ENCODE data around the gene SNHG17. TPM values are rescaled to one million over a fixed set of nuclear protein-coding genes. Genes with fewer than 3 reads are reported as not detected.

The SNHG17 gene
- total and polyA plus RNA-seq, 2 donors (not counting 1 experiment from before 2014, with no cell fraction given) = 49.6 to 78.0 TPM

DNA sequence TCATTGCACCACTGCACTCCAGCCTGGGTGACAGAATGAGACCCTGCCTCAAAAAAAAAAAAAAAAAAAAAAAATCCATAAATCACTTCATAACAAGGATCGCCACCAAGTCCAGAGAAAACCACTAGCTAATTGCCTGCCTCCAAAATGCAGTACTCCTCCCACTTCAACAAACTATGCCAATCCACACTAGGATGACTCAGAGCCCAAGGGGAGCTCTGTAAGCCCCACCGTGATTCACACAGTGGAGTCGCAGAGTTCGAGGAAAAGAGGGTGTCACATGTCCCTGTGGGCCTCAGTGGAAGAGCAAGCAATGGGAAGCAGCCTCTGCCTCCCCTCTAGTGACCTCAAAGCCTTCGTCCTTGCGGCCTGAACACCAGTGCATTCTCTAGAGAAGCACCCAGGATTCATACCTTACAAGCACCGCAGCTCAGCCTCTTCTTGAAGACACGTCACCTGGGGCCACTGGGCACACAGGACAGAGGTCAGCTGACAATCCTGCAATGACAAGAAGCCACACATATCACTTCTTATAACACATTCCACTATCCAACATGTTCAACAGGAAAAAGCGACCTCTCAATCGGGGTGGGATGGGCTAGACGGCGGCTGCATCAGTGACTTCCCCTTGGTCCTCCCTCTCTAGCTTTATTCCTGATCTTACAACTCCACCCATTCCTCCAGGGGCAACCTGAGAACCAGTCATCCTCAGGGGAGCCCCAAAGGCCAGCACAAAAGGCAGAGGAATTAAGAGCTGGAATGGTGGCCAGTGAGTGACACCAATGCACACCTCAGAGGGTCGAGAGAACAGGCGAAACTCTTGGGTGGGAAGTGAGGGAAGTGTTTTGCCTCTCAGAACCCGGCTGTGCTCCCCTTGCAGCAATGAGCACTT is 8.9 kb downstream of the SNHG17 start:
- POLR2A ChIA-PET = no interaction called here
- H3K9me3 Mint-ChIP-seq (ENCODE audit: insufficient read depth) = no peaks in the 10 kb centered on the region
- Histone ChIP-seq H3K36me3 (replicated peaks in 1 of 2; ENCODE audit: control extremely low read depth in 1 of 2, control insufficient read depth in 1 of 2, extremely low read depth in 1 of 2, insufficient read depth in 2 of 2, low read length in 1 of 2) (peaks cover 4 to 87% of the 10 kb centered on the region in 2 experiments), H3K79me2 (ENCODE audit: control insufficient read depth, insufficient read depth, low read length) (peaks cover 15% of the 10 kb centered on the region), H3K9me3 (ENCODE audit: control extremely low read depth in 1 of 3, control insufficient read depth in 2 of 3, insufficient read depth in 1 of 3, low read length in 2 of 3) (no peaks in the 10 kb centered on the region), H3K9ac (ENCODE audit: low read length) (no peak overlapping the region), H2AFZ (ENCODE audit: insufficient read depth, low read depth, low read length, poor library complexity, severe bottlenecking) (no peak overlapping the region), H3K4me1 (ENCODE audit: control insufficient read depth in 2 of 2, insufficient read depth in 2 of 2, low read length in 2 of 2) (no peaks in the 10 kb centered on the region), H3K4me2 (replicated peaks; ENCODE audit: low read depth, low read length, poor library complexity, severe bottlenecking) (no peak overlapping the region), H3K27ac (ENCODE audit: low read length in 2 of 2) (no peak overlapping the region), H3K4me3 (ENCODE audit: control extremely low read depth in 1 of 5, extremely low read depth in 1 of 5, insufficient read depth in 1 of 5, low read depth in 2 of 5, low read length in 4 of 5) (no peak overlapping the region), H4K20me1 (ENCODE audit: control insufficient read depth, insufficient read depth, low read length, poor library complexity, severe bottlenecking) (peaks cover 81% of the 10 kb centered on the region), H3K27me3 (replicated peaks in 1 of 4; ENCODE audit: control extremely low read depth in 1 of 4, control insufficient read depth in 3 of 4, insufficient read depth in 4 of 4, low read length in 3 of 4) (no peaks in the 10 kb centered on the region)
- CTCF ChIA-PET = no interaction called here
- no peak overlapping the region for H3K27ac Mint-ChIP-seq
- H3K4me3 Mint-ChIP-seq = no peak overlapping the region
- H3K4me1 Mint-ChIP-seq = peaks cover 12% of the 10 kb centered on the region
- H3K27me3 Mint-ChIP-seq = no peaks in the 10 kb centered on the region
- DNase-seq (no peak), ATAC-seq (ENCODE audit: low read depth) (no peak)
- TF ChIP-seq, protein P1, sequence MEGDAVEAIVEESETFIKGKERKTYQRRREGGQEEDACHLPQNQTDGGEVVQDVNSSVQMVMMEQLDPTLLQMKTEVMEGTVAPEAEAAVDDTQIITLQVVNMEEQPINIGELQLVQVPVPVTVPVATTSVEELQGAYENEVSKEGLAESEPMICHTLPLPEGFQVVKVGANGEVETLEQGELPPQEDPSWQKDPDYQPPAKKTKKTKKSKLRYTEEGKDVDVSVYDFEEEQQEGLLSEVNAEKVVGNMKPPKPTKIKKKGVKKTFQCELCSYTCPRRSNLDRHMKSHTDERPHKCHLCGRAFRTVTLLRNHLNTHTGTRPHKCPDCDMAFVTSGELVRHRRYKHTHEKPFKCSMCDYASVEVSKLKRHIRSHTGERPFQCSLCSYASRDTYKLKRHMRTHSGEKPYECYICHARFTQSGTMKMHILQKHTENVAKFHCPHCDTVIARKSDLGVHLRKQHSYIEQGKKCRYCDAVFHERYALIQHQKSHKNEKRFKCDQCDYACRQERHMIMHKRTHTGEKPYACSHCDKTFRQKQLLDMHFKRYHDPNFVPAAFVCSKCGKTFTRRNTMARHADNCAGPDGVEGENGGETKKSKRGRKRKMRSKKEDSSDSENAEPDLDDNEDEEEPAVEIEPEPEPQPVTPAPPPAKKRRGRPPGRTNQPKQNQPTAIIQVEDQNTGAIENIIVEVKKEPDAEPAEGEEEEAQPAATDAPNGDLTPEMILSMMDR (IDR thresholded peaks at IDR 0.05) = no peak
- TF ChIP-seq EZH2 (IDR thresholded peaks at IDR 0.05; ENCODE audit: borderline replicate concordance, insufficient read depth, low read depth, low read length, poor library complexity, severe bottlenecking) = no peak
- WGBS (ENCODE audit: insufficient coverage) = 95% methylated on average over 9 of the region's 15 CpGs
- intact Hi-C loops (cut with micrococcal nuclease) = no loop called here

DNA sequence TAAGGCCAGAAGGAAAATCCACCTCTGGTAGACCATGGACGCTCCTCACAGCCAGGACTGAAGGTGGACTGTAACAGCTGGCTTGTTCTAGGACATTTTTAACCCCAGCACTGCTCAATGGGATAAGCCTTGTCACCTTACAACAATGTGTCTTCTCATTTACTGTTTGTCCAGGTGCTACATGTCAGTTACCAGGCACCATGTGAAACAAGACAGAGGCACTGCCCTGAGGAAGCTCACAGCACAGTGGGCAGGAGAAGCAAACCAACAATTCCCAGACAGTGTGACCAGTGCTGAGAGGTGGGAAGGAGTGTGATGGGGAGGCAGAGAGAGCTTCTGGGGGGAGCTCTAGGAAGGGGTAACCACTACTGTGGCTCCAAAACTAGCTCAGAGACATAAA is 10.7 kb downstream of the SNHG17 start:
- Histone ChIP-seq H3K79me2 (ENCODE audit: control insufficient read depth, insufficient read depth, low read length) (peaks cover 7% of the 10 kb centered on the region), H3K27ac (ENCODE audit: low read length in 2 of 2) (no peak overlapping the region)
- WGBS (ENCODE audit: insufficient coverage) = 100% methylated on average over 1 of the region's 1 CpG

More for the DNA sequence above, 10.7 kb downstream of the SNHG17 start:
- Histone ChIP-seq H3K9ac (ENCODE audit: low read length) (no peak overlapping the region), H3K36me3 (replicated peaks in 1 of 2; ENCODE audit: control extremely low read depth in 1 of 2, control insufficient read depth in 1 of 2, extremely low read depth in 1 of 2, insufficient read depth in 2 of 2, low read length in 1 of 2) (peaks cover 4 to 91% of the 10 kb centered on the region in 2 experiments), H4K20me1 (ENCODE audit: control insufficient read depth, insufficient read depth, low read length, poor library complexity, severe bottlenecking) (peaks cover 71% of the 10 kb centered on the region), H2AFZ (ENCODE audit: insufficient read depth, low read depth, low read length, poor library complexity, severe bottlenecking) (no peak overlapping the region), H3K9me3 (ENCODE audit: control extremely low read depth in 1 of 3, control insufficient read depth in 2 of 3, insufficient read depth in 1 of 3, low read length in 2 of 3) (no peaks in the 10 kb centered on the region), H3K4me2 (replicated peaks; ENCODE audit: low read depth, low read length, poor library complexity, severe bottlenecking) (no peak overlapping the region), H3K27me3 (replicated peaks in 1 of 4; ENCODE audit: control extremely low read depth in 1 of 4, control insufficient read depth in 3 of 4, insufficient read depth in 4 of 4, low read length in 3 of 4) (no peaks in the 10 kb centered on the region), H3K4me3 (ENCODE audit: control extremely low read depth in 1 of 5, extremely low read depth in 1 of 5, insufficient read depth in 1 of 5, low read depth in 2 of 5, low read length in 4 of 5) (no peak overlapping the region), H3K4me1 (ENCODE audit: control insufficient read depth in 2 of 2, insufficient read depth in 2 of 2, low read length in 2 of 2) (no peaks in the 10 kb centered on the region)
- H3K9me3 Mint-ChIP-seq (ENCODE audit: insufficient read depth) = no peaks in the 10 kb centered on the region
- intact Hi-C loops (cut with micrococcal nuclease) = no loop called here
- TF ChIP-seq, protein P1 (IDR thresholded peaks at IDR 0.05) = no peak
- TF ChIP-seq EZH2 (IDR thresholded peaks at IDR 0.05; ENCODE audit: borderline replicate concordance, insufficient read depth, low read depth, low read length, poor library complexity, severe bottlenecking) = no peak
- DNase-seq = no peak
- ChIA-PET POLR2A (interaction anchor here (1.2 kb wide), 1 partner anchor 11 kb away, joined by 3 read pairs; the partner anchor contains the start of gene SNHG17), CTCF (interaction anchor here (1.2 kb wide), 1 partner anchor 22 kb away, joined by 4 read pairs; no protein-coding TSS in a partner anchor)
- no peak for ATAC-seq (ENCODE audit: low read depth)
- H3K4me3 Mint-ChIP-seq = no peak overlapping the region
- H3K27ac Mint-ChIP-seq = no peak overlapping the region
- H3K4me1 Mint-ChIP-seq = peaks cover 12% of the 10 kb centered on the region
- no peaks in the 10 kb centered on the region for H3K27me3 Mint-ChIP-seq

All from B cell (primary cell).